HepG2 (cell line): ENCODE data around the gene PLEKHA6. TPM values are rescaled to one million over a fixed set of nuclear protein-coding genes. Genes with fewer than 3 reads are reported as not detected.
A peak's percentile ranks its signal among the peaks of the same experiment; 100 is the strongest.

ENCODE experiments used
- ADNP ChIP-seq: sonication (generic); formaldehyde crosslinking; IDR thresholded peaks from 2 replicates; pipeline ENCODE4 v1.4.0; 2020; ENCODE audit warnings: missing genetic modification reagents
- AGO1 ChIP-seq: fragments of 200-400 bp; formaldehyde crosslinking; IDR thresholded peaks from 2 replicates; pipeline ENCODE4 v1.6.1; 2017; ENCODE audit warnings: mild to moderate bottlenecking, low read depth, low read length, moderate library complexity; ENCODE audit not compliant: poor library complexity, severe bottlenecking
- E2F2 ChIP-seq: sonication (generic); formaldehyde crosslinking; IDR thresholded peaks from 2 replicates; pipeline ENCODE4 v1.4.0; 2020; ENCODE audit warnings: missing genetic modification reagents, borderline replicate concordance
- ERF ChIP-seq: IDR thresholded peaks from 2 replicates; pipeline ENCODE4 v1.6.1; 2018; ENCODE audit warnings: missing biosample characterization, missing genetic modification reagents
- KLF6 ChIP-seq: IDR thresholded peaks from 2 replicates; pipeline ENCODE4 v1.8.0; 2016; ENCODE audit warnings: missing biosample characterization, missing genetic modification reagents
- RBM22 ChIP-seq: fragments of 200-400 bp; formaldehyde crosslinking; optimal IDR thresholded peaks from 2 replicates; pipeline ENCODE3; 2017; ENCODE audit warnings: mild to moderate bottlenecking, low read length, moderate library complexity
- SNAPC5 ChIP-seq: sonication (generic); formaldehyde crosslinking; IDR thresholded peaks from 2 replicates; pipeline ENCODE4 v1.8.1; 2023; ENCODE audit warnings: mild to moderate bottlenecking, missing genetic modification reagents, borderline replicate concordance
- SP4 ChIP-seq: sonication (generic); formaldehyde crosslinking; IDR thresholded peaks from 2 replicates; pipeline ENCODE4 v1.8.1; 2023; ENCODE audit warnings: mild to moderate bottlenecking, missing genetic modification reagents
- SSRP1 ChIP-seq: IDR thresholded peaks from 2 replicates; pipeline ENCODE4 v1.6.1; 2016; ENCODE audit warnings: control low read depth
- TOE1 ChIP-seq: sonication (generic); formaldehyde crosslinking; IDR thresholded peaks from 2 replicates; pipeline ENCODE4 v1.4.0; 2020; ENCODE audit warnings: mild to moderate bottlenecking, missing genetic modification reagents
- TOPORS ChIP-seq: sonication (generic); formaldehyde crosslinking; IDR thresholded peaks from 2 replicates; pipeline ENCODE4 v1.8.0; 2023; ENCODE audit warnings: mild to moderate bottlenecking, missing genetic modification reagents
- ZBTB7B ChIP-seq: sonication (generic); formaldehyde crosslinking; IDR thresholded peaks from 2 replicates; pipeline ENCODE4 v1.4.0; 2020; ENCODE audit warnings: missing genetic modification reagents
- ZFP62 ChIP-seq: sonication (generic); formaldehyde crosslinking; IDR thresholded peaks from 2 replicates; pipeline ENCODE4 v1.4.0; 2020; ENCODE audit warnings: missing genetic modification reagents
- ZNF296 ChIP-seq: sonication (generic); formaldehyde crosslinking; conservative IDR thresholded peaks from 2 replicates; pipeline ENCODE4 v1.5.0; 2020; ENCODE audit warnings: mild to moderate bottlenecking, missing genetic modification reagents
- ZNF550 ChIP-seq: sonication (generic); formaldehyde crosslinking; IDR thresholded peaks from 2 replicates; pipeline ENCODE4 v1.4.0; 2020; ENCODE audit warnings: mild to moderate bottlenecking, missing genetic modification reagents, borderline replicate concordance
- ZNF569 ChIP-seq: sonication (generic); formaldehyde crosslinking; IDR thresholded peaks from 2 replicates; pipeline ENCODE4 v1.5.0; 2020; ENCODE audit warnings: mild to moderate bottlenecking, missing genetic modification reagents, moderate library complexity, borderline replicate concordance
- ZSCAN22 ChIP-seq: sonication (generic); formaldehyde crosslinking; IDR thresholded peaks from 2 replicates; pipeline ENCODE4 v1.4.0; 2020; ENCODE audit warnings: mild to moderate bottlenecking, missing genetic modification reagents
- polyA plus RNA-seq, 8 experiments: library from polyadenylated mRNA; depleted of rRNA in 3 of 8; stranded (reverse) in 7 of 8; unstranded in 1 of 8; fragments of >200 nt; fragmentation: Illumina TruSeq in 4 of 8; extraction: Trizol in 4 of 8; gene quantifications; 2 replicates each; pipeline versions ENCODE4 v1.2.1 to v1.2.3, GENCODE V29; 2011 to 2016; ENCODE audit warnings: low read depth in 4 of 8, missing spikeins in 1 of 8, mixed read lengths in 1 of 8; ENCODE audit not compliant: insufficient read depth in 1 of 8
- total RNA-seq, 5 experiments: library from RNA; depleted of rRNA; stranded (reverse); fragments of >200 nt; fragmentation: Illumina TruSeq; extraction: Trizol; gene quantifications; 2 replicates each; pipeline ENCODE4 v1.2.3, GENCODE V29; 2016; ENCODE audit warnings: low read depth in 1 of 5
- TF ChIP-seq, protein P1 (sequence below): sonication (generic); formaldehyde crosslinking; IDR thresholded peaks from 2 replicates; pipeline ENCODE4 v1.4.0; 2020; ENCODE audit warnings: mild to moderate bottlenecking, missing genetic modification reagents
- TF ChIP-seq, protein P2 (sequence below): sonication (generic); formaldehyde crosslinking; IDR thresholded peaks from 2 replicates; pipeline ENCODE4 v1.9.0; 2022; ENCODE audit warnings: low read depth, missing genetic modification reagents
- TF ChIP-seq, protein P3 (sequence below): sonication (generic); formaldehyde crosslinking; IDR thresholded peaks from 2 replicates; pipeline ENCODE4 v1.8.0; 2022; ENCODE audit warnings: missing genetic modification reagents, mild to moderate bottlenecking, moderate library complexity, borderline replicate concordance
- TF ChIP-seq, protein P4 (sequence below): sonication (generic); formaldehyde crosslinking; IDR thresholded peaks from 2 replicates; pipeline ENCODE4 v1.4.0; 2020; ENCODE audit warnings: missing genetic modification reagents

PLEKHA6 gene
- total and polyA plus RNA-seq, 2 of the 13 experiments (the other 11 are each of a cell fraction or from before 2014, with no cell fraction given), result 5.3 to 11.4 TPM

DNA sequence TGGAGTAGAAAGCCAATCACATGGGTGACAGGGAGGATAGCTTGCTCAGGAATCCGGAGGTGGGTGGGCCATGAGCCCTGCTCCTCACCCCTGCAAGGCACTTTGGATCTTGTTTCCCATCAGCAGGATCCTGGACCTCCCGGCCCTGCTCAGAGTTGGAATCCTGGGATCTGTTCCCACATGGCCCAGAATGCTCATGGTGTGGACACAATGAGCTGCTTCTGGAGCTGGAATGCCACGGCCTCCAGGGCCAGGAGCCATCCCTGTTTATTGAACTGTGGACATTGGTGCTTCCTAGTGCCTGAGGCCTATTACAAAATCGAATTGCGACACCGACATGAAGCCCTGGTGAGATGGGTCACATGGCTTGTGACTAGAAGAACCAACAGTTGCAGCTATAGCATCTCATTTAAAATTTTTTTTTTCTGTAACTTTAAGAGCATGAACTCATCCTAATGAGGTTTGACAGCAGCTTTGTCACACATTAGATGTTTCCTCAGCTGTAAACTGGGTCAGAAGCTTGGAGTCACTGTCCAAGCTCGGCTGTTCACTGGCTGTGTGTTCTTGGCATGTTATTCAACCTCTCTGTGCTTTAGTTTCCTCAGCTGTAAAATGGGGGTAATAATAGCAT is 105.6 kb downstream of the PLEKHA6 start (continued):
- TF ChIP-seq, protein P1, sequence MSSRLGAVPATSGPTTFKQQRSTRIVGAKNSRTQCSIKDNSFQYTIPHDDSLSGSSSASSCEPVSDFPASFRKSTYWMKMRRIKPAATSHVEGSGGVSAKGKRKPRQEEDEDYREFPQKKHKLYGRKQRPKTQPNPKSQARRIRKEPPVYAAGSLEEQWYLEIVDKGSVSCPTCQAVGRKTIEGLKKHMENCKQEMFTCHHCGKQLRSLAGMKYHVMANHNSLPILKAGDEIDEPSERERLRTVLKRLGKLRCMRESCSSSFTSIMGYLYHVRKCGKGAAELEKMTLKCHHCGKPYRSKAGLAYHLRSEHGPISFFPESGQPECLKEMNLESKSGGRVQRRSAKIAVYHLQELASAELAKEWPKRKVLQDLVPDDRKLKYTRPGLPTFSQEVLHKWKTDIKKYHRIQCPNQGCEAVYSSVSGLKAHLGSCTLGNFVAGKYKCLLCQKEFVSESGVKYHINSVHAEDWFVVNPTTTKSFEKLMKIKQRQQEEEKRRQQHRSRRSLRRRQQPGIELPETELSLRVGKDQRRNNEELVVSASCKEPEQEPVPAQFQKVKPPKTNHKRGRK, result no peak
- TF ChIP-seq ERF (CRISPR knock-in tag) (peak; percentile 68; the same call in 1 of the 2 replicates), ZFP62 (CRISPR knock-in tag) (no peak), ZSCAN22 (CRISPR knock-in tag) (no peak; the same call in 1 of the 2 replicates), ZNF550 (CRISPR knock-in tag) (no peak), TOPORS (CRISPR knock-in tag) (no peak), TOE1 (CRISPR knock-in tag) (peak; percentile 60; the same call in 1 of the 2 replicates), ZNF296 (CRISPR knock-in tag) (no peak), RBM22 (no peak), AGO1 (no peak), SP4 (CRISPR knock-in tag) (peak; percentile 51; the same call in 1 of the 2 replicates), E2F2 (CRISPR knock-in tag) (no peak), ZNF569 (CRISPR knock-in tag) (no peak), KLF6 (no peak), ADNP (CRISPR knock-in tag) (no peak), SSRP1 (no peak), SNAPC5 (CRISPR knock-in tag) (no peak), ZBTB7B (CRISPR knock-in tag) (no peak)
- TF ChIP-seq, protein P2, sequence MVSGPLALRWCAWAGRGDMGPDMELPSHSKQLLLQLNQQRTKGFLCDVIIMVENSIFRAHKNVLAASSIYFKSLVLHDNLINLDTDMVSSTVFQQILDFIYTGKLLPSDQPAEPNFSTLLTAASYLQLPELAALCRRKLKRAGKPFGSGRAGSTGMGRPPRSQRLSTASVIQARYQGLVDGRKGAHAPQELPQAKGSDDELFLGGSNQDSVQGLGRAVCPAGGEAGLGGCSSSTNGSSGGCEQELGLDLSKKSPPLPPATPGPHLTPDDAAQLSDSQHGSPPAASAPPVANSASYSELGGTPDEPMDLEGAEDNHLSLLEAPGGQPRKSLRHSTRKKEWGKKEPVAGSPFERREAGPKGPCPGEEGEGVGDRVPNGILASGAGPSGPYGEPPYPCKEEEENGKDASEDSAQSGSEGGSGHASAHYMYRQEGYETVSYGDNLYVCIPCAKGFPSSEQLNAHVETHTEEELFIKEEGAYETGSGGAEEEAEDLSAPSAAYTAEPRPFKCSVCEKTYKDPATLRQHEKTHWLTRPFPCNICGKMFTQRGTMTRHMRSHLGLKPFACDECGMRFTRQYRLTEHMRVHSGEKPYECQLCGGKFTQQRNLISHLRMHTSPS (CRISPR knock-in tag), result 0 out of 2 replicates have a peak, but pooled peaks have one; percentile 67
- TF ChIP-seq, protein P3, sequence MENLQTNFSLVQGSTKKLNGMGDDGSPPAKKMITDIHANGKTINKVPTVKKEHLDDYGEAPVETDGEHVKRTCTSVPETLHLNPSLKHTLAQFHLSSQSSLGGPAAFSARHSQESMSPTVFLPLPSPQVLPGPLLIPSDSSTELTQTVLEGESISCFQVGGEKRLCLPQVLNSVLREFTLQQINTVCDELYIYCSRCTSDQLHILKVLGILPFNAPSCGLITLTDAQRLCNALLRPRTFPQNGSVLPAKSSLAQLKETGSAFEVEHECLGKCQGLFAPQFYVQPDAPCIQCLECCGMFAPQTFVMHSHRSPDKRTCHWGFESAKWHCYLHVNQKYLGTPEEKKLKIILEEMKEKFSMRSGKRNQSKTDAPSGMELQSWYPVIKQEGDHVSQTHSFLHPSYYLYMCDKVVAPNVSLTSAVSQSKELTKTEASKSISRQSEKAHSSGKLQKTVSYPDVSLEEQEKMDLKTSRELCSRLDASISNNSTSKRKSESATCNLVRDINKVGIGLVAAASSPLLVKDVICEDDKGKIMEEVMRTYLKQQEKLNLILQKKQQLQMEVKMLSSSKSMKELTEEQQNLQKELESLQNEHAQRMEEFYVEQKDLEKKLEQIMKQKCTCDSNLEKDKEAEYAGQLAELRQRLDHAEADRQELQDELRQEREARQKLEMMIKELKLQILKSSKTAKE, result no peak; the same call in 1 of the 2 replicates
- TF ChIP-seq, protein P4, sequence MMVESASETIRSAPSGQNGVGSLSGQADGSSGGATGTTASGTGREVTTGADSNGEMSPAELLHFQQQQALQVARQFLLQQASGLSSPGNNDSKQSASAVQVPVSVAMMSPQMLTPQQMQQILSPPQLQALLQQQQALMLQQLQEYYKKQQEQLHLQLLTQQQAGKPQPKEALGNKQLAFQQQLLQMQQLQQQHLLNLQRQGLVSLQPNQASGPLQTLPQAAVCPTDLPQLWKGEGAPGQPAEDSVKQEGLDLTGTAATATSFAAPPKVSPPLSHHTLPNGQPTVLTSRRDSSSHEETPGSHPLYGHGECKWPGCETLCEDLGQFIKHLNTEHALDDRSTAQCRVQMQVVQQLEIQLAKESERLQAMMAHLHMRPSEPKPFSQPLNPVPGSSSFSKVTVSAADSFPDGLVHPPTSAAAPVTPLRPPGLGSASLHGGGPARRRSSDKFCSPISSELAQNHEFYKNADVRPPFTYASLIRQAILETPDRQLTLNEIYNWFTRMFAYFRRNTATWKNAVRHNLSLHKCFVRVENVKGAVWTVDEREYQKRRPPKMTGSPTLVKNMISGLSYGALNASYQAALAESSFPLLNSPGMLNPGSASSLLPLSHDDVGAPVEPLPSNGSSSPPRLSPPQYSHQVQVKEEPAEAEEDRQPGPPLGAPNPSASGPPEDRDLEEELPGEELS, result peak; percentile 81
